Endothelial cell of umbilical vein (primary cell): Measurements from ENCODE around the gene SSBP3. TPM values are rescaled to one million over a fixed set of nuclear protein-coding genes. Genes with fewer than 3 reads are reported as not detected.

Experiments
- BruUV-seq: library from RNA; stranded (reverse); fragments of 400-500 nt; replicated peaks from 2 replicates; lab custom pipeline; 2021; lab: Mats Ljungman, UMichigan
- CTCF ChIA-PET: fragments of 300-600, 350-600 bp; sonication (Branson Sonifier 250); formaldehyde crosslinking; loops from one replicate; lab custom pipeline; 2021; ENCODE audit warnings: antibody characterized with exemption, inconsistent platforms; lab: Charles Lee
- POLR2A ChIA-PET: fragments of 300-600, 350-600 bp; sonication (Branson Sonifier 250); formaldehyde crosslinking; loops from one replicate; lab custom pipeline; 2021; ENCODE audit warnings: antibody characterized with exemption, inconsistent platforms; lab: Charles Lee
- DNase-seq: peaks from one replicate; pipeline ENCODE4 v3.0.0-alpha.2; 2011; ENCODE audit warnings: low read depth, low spot score
- FAIRE-seq: peaks from 2 replicates; lab custom pipeline; 2011; peaks lifted over from hg19 to GRCh38; lab: Jason Lieb, UNC
- H2AFZ ChIP-seq: 2 replicates; pipeline ENCODE4 v1.6.0; 2012; ENCODE audit warnings: low read depth, low read length, control low read depth, inconsistent platforms
- H3K27ac ChIP-seq: 2 replicates; pipeline ENCODE4 v1.5.1; 2011; ENCODE audit warnings: low read depth, mild to moderate bottlenecking, control low read depth, low read length, moderate library complexity; ENCODE audit not compliant: insufficient read depth
- H3K27me3 ChIP-seq, 2 experiments: 2 replicates each; pipeline versions ENCODE4 v1.6.0 to v1.6.1; 2011; ENCODE audit warnings: low read length in 2 of 2, mixed read lengths in 1 of 2; ENCODE audit not compliant: control insufficient read depth in 2 of 2, insufficient read depth in 2 of 2
- H3K36me3 ChIP-seq, 2 experiments: 2 replicates in 1 of 2; 3 replicates in 1 of 2; pipeline ENCODE4 v1.5.1; 2011; ENCODE audit warnings: low read length in 2 of 2, mild to moderate bottlenecking in 1 of 2, moderate library complexity in 1 of 2; ENCODE audit not compliant: control insufficient read depth in 2 of 2, insufficient read depth in 2 of 2; ENCODE audit errors: extremely low read depth in 1 of 2
- H3K4me1 ChIP-seq: 3 replicates; pipeline ENCODE4 v1.5.1; 2011; ENCODE audit warnings: mild to moderate bottlenecking, low read length; ENCODE audit not compliant: control insufficient read depth, insufficient read depth; ENCODE audit errors: extremely low read depth
- H3K4me2 ChIP-seq: 2 replicates; pipeline ENCODE4 v1.6.1; 2011; ENCODE audit warnings: low read length, control low read depth, mixed read lengths; ENCODE audit not compliant: insufficient read depth
- H3K4me3 ChIP-seq, 3 experiments: fragments of 200-600 bp in 1 of 3; sonication (generic), shearing (Covaris generic) in 1 of 3; replicated peaks in 1 of 3; 2 replicates each; pipeline ENCODE4 v1.5.1; 2011 to 2016; ENCODE audit warnings: control low read depth in 3 of 3, low read length in 3 of 3, mild to moderate bottlenecking in 2 of 3, inconsistent platforms in 1 of 3, low read depth in 1 of 3, moderate library complexity in 1 of 3; ENCODE audit not compliant: insufficient read depth in 1 of 3
- H3K79me2 ChIP-seq: 2 replicates; pipeline ENCODE4 v1.6.0; 2012; ENCODE audit warnings: low read length, inconsistent platforms; ENCODE audit not compliant: control insufficient read depth, insufficient read depth
- H3K9ac ChIP-seq: replicated peaks from 2 replicates; pipeline ENCODE3; 2011; ENCODE audit warnings: low read length, control low read depth; ENCODE audit not compliant: insufficient read depth; ENCODE audit errors: extremely low read depth
- H3K9me1 ChIP-seq: replicated peaks from 3 replicates; pipeline ENCODE4 v1.6.0; 2011; ENCODE audit warnings: mild to moderate bottlenecking, low read length; ENCODE audit not compliant: control insufficient read depth, insufficient read depth; ENCODE audit errors: extremely low read depth
- H3K9me3 ChIP-seq: replicated peaks from 2 replicates; pipeline ENCODE4 v1.5.1; 2012; ENCODE audit warnings: low read length, inconsistent platforms; ENCODE audit not compliant: control insufficient read depth, insufficient read depth
- H4K20me1 ChIP-seq: replicated peaks from 2 replicates; pipeline ENCODE3; 2011; ENCODE audit warnings: mild to moderate bottlenecking, low read length; ENCODE audit not compliant: control insufficient read depth, insufficient read depth; ENCODE audit errors: extremely low read depth
- EZH2 ChIP-seq: IDR thresholded peaks from 2 replicates; pipeline ENCODE4 v1.6.1; 2012; ENCODE audit warnings: borderline replicate concordance, low read depth, mild to moderate bottlenecking, moderate library complexity, low read length, inconsistent platforms; ENCODE audit not compliant: severe bottlenecking
- FOS ChIP-seq: IDR thresholded peaks from 2 replicates; pipeline ENCODE4 v1.6.1; 2011; ENCODE audit warnings: mild to moderate bottlenecking, low read length, moderate library complexity, borderline replicate concordance; ENCODE audit not compliant: insufficient read depth
- JUN ChIP-seq: IDR thresholded peaks from 2 replicates; pipeline ENCODE4 v1.6.1; 2011; ENCODE audit warnings: borderline replicate concordance, low read depth; ENCODE audit not compliant: insufficient read length, insufficient read depth
- MYC ChIP-seq: IDR thresholded peaks from one replicate; pipeline ENCODE4 v1.6.1; 2011; ENCODE audit warnings: mild to moderate bottlenecking, low read depth, low read length
- POLR2A ChIP-seq: IDR thresholded peaks from 2 replicates; pipeline ENCODE4 v1.6.1; 2012; ENCODE audit warnings: low read depth, mild to moderate bottlenecking, control low read depth, low read length
- POLR2AphosphoS5 ChIP-seq: IDR thresholded peaks from 2 replicates; pipeline ENCODE4 v1.6.1; 2012; ENCODE audit warnings: low read depth, mild to moderate bottlenecking, control low read depth, low read length, moderate library complexity; ENCODE audit not compliant: insufficient read depth
- dilution Hi-C: fragments of 300-500 bp; cut with MboI; formaldehyde crosslinking; loops from one replicate; pipeline ENCODE4 v1.15.0; 2019; ENCODE audit warnings: low sequenced_read_pairs; ENCODE audit not compliant: extremely low pct_ligation_motif_present
- intact Hi-C: fragments of 100-400 bp; cut with micrococcal nuclease; formaldehyde crosslinking; loops from one replicate; pipeline ENCODE4 v1.10.0; 2022
- polyA plus RNA-seq, 4 experiments: library from polyadenylated mRNA; depleted of rRNA in 3 of 4; stranded (reverse) in 3 of 4; unstranded in 1 of 4; fragments of >200 nt; gene quantifications; 2 replicates each; pipeline versions ENCODE4 v1.2.1 to v1.2.3, GENCODE V29; 2011 to 2012; ENCODE audit warnings: missing spikeins in 1 of 4
- total RNA-seq: library from RNA; stranded (reverse); gene quantifications from 2 replicates; pipeline ENCODE4 v1.2.3, GENCODE V29; 2021
- TF ChIP-seq, protein P1 (sequence below): IDR thresholded peaks from 2 replicates; pipeline ENCODE4 v1.6.1; 2011; ENCODE audit not compliant: insufficient read depth, insufficient read length
- TF ChIP-seq, protein P2 (sequence below), 2 donors: IDR thresholded peaks; 1 replicate in 1 of 2; 2 replicates in 1 of 2; pipeline ENCODE4 v1.5.1; 2011; ENCODE audit warnings: low read length in 2 of 2, mild to moderate bottlenecking in 2 of 2, moderate library complexity in 2 of 2, control low read depth in 1 of 2, inconsistent platforms in 1 of 2, low read depth in 1 of 2; ENCODE audit not compliant: insufficient read depth in 1 of 2; ENCODE audit errors: extremely low read depth in 1 of 2

Gene SSBP3
- total and polyA plus RNA-seq, 2 donors (not counting 3 experiments of a cell fraction or from before 2014, with no cell fraction given) = 44.9 to 59.4 TPM

- H3K9me1 ChIP-seq = no peaks in the 10 kb centered on the region
- H3K36me3 ChIP-seq = no peaks in the 10 kb centered on the region
- H3K27ac ChIP-seq = no peak overlapping the region
- H3K27me3 ChIP-seq = no peaks in the 10 kb centered on the region
- intact Hi-C loops (no loop called here), dilution Hi-C loops (no loop called here)
- FAIRE-seq (no peak), DNase-seq (no peak)
- no peak overlapping the region for H2AFZ ChIP-seq
- no peak overlapping the region for H3K9ac ChIP-seq
- TF ChIP-seq FOS (no peak), JUN (no peak), EZH2 (no peak), MYC (no peak), POLR2A (no peak), POLR2AphosphoS5 (no peak)
- TF ChIP-seq, protein P1, sequence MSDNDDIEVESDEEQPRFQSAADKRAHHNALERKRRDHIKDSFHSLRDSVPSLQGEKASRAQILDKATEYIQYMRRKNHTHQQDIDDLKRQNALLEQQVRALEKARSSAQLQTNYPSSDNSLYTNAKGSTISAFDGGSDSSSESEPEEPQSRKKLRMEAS = no peak
- TF ChIP-seq, protein P2, sequence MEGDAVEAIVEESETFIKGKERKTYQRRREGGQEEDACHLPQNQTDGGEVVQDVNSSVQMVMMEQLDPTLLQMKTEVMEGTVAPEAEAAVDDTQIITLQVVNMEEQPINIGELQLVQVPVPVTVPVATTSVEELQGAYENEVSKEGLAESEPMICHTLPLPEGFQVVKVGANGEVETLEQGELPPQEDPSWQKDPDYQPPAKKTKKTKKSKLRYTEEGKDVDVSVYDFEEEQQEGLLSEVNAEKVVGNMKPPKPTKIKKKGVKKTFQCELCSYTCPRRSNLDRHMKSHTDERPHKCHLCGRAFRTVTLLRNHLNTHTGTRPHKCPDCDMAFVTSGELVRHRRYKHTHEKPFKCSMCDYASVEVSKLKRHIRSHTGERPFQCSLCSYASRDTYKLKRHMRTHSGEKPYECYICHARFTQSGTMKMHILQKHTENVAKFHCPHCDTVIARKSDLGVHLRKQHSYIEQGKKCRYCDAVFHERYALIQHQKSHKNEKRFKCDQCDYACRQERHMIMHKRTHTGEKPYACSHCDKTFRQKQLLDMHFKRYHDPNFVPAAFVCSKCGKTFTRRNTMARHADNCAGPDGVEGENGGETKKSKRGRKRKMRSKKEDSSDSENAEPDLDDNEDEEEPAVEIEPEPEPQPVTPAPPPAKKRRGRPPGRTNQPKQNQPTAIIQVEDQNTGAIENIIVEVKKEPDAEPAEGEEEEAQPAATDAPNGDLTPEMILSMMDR (IDR thresholded peaks at IDR 0.05; ENCODE audit: extremely low read depth in 1 of 2, insufficient read depth in 1 of 2, low read depth in 1 of 2, low read length in 2 of 2) = no peak
- H3K79me2 ChIP-seq = no peaks in the 10 kb centered on the region
- no peak overlapping the region for H3K4me2 ChIP-seq
- no peaks in the 10 kb centered on the region for H3K9me3 ChIP-seq
- H3K4me1 ChIP-seq = no peaks in the 10 kb centered on the region
- no peak overlapping the region for H3K4me3 ChIP-seq
- no TSS peak for BruUV-seq
- ChIA-PET CTCF (interaction anchor here (1.8 kb wide), 1 partner anchor 10 kb away, joined by 5 read pairs; no protein-coding TSS in a partner anchor), POLR2A (no interaction called here)
- no peaks in the 10 kb centered on the region for H4K20me1 ChIP-seq
Measured at GRCh38 chr1:54191525-54191924, 214.7 kb downstream of the SSBP3 start.
